Osteoblast (primary cell): ENCODE measurements around the gene PRKACA. TPM values are rescaled to one million over a fixed set of nuclear protein-coding genes. Genes with fewer than 3 reads are reported as not detected.

Experiments used
- DNase-seq: peaks from one replicate; pipeline ENCODE4 v3.0.0; 2011; ENCODE audit warnings: low spot score, mixed read lengths; ENCODE audit not compliant: insufficient read length; ENCODE audit errors: missing footprints
- H2AFZ ChIP-seq: 2 replicates; pipeline ENCODE4 v1.6.0; 2011; ENCODE audit warnings: mild to moderate bottlenecking, low read length
- H3K27ac ChIP-seq: 2 replicates; pipeline ENCODE4 v1.5.1; 2011; ENCODE audit warnings: mild to moderate bottlenecking, low read depth, low read length, moderate library complexity
- H3K27me3 ChIP-seq: 2 replicates; pipeline ENCODE4 v1.6.0; 2012; ENCODE audit warnings: mild to moderate bottlenecking, control low read depth, inconsistent platforms, low read length, moderate library complexity; ENCODE audit not compliant: insufficient read depth
- H3K36me3 ChIP-seq: 2 replicates; pipeline ENCODE4 v1.5.1; 2011; ENCODE audit warnings: mild to moderate bottlenecking, low read length, control low read depth, moderate library complexity; ENCODE audit not compliant: insufficient read depth
- H3K4me1 ChIP-seq: 2 replicates; pipeline ENCODE4 v1.5.1; 2011; ENCODE audit warnings: mild to moderate bottlenecking, low read length, control low read depth, moderate library complexity; ENCODE audit not compliant: insufficient read depth
- H3K4me2 ChIP-seq: 2 replicates; pipeline ENCODE4 v1.6.0; 2011; ENCODE audit warnings: mild to moderate bottlenecking, low read length; ENCODE audit not compliant: insufficient read depth
- H3K4me3 ChIP-seq: fragments of 200-600 bp; sonication (generic); 3 replicates; pipeline ENCODE4 v1.5.1; 2012; ENCODE audit warnings: mild to moderate bottlenecking, low read length, inconsistent platforms; ENCODE audit not compliant: insufficient read depth
- H3K79me2 ChIP-seq: 2 replicates; pipeline ENCODE4 v1.6.0; 2012; ENCODE audit warnings: mild to moderate bottlenecking, low read length, control low read depth, inconsistent platforms; ENCODE audit not compliant: insufficient read depth
- H3K9me3 ChIP-seq: 2 replicates; pipeline ENCODE4 v1.5.1; 2011; ENCODE audit warnings: low read depth, low read length, control low read depth
- H4K20me1 ChIP-seq: 2 replicates; pipeline ENCODE4 v1.6.0; 2012; ENCODE audit warnings: mild to moderate bottlenecking, low read length, control low read depth; ENCODE audit not compliant: insufficient read depth
- total RNA-seq: library from RNA; depleted of rRNA; stranded (reverse); fragments of >200 nt; gene quantifications from 2 replicates; pipeline ENCODE4 v1.2.3, GENCODE V29; 2012
- TF ChIP-seq, protein P1 (sequence below): IDR thresholded peaks from 2 replicates; pipeline ENCODE4 v1.5.1; 2011; ENCODE audit warnings: mild to moderate bottlenecking, low read depth, low read length, moderate library complexity; ENCODE audit errors: extremely low read depth

PRKACA gene
- total RNA-seq, 1 donor, result 45.6 TPM

DNA sequence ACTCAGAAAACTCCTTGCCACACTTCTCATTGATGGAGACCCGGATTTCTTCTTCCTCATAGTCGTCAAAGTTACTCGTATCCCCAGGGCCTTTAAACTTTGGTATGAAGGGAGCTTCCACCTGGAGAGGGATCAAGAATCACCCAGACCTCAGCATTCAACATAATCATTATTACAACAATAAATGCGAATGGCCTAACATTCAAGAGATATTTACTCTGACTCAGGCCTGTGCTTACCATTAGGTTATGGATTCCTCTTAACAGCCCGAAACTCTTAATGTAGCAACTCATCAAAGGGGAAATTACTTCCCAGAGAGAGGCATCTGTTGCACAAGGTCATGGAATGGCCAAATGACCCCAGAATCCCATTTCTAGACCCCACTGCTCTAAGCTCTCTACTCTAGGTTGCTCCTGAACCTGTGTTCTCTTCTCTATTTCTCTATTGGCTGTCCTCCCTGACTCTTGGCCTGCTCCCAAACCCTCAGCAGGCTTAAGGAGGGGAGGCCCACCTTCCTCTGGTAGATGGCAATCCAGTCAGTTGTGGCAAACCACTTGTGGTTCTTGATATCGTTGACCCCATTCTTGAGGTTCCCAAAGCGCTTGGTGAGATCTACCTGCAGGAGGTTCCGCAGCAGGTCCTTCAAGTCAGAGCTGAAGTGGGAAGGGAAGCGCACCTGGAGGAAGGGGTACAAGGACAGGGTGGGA lies 24.3 kb downstream of the PRKACA start:
- TF ChIP-seq, protein P1, sequence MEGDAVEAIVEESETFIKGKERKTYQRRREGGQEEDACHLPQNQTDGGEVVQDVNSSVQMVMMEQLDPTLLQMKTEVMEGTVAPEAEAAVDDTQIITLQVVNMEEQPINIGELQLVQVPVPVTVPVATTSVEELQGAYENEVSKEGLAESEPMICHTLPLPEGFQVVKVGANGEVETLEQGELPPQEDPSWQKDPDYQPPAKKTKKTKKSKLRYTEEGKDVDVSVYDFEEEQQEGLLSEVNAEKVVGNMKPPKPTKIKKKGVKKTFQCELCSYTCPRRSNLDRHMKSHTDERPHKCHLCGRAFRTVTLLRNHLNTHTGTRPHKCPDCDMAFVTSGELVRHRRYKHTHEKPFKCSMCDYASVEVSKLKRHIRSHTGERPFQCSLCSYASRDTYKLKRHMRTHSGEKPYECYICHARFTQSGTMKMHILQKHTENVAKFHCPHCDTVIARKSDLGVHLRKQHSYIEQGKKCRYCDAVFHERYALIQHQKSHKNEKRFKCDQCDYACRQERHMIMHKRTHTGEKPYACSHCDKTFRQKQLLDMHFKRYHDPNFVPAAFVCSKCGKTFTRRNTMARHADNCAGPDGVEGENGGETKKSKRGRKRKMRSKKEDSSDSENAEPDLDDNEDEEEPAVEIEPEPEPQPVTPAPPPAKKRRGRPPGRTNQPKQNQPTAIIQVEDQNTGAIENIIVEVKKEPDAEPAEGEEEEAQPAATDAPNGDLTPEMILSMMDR, result no peak
- H3K27me3 ChIP-seq, result no peaks in the 10 kb centered on the region
- peaks cover 6% of the 10 kb centered on the region for H3K4me1 ChIP-seq
- peaks cover 29% of the 10 kb centered on the region for H3K36me3 ChIP-seq
- DNase-seq, result peak; percentile 55
- H3K4me2 ChIP-seq, result no peak overlapping the region
- no peaks in the 10 kb centered on the region for H3K79me2 ChIP-seq
- peaks cover 11% of the 10 kb centered on the region for H4K20me1 ChIP-seq
- H3K9me3 ChIP-seq, result peaks cover 6% of the 10 kb centered on the region
- no peak overlapping the region for H3K27ac ChIP-seq
- H2AFZ ChIP-seq, result no peak overlapping the region
- no peak overlapping the region for H3K4me3 ChIP-seq

DNA sequence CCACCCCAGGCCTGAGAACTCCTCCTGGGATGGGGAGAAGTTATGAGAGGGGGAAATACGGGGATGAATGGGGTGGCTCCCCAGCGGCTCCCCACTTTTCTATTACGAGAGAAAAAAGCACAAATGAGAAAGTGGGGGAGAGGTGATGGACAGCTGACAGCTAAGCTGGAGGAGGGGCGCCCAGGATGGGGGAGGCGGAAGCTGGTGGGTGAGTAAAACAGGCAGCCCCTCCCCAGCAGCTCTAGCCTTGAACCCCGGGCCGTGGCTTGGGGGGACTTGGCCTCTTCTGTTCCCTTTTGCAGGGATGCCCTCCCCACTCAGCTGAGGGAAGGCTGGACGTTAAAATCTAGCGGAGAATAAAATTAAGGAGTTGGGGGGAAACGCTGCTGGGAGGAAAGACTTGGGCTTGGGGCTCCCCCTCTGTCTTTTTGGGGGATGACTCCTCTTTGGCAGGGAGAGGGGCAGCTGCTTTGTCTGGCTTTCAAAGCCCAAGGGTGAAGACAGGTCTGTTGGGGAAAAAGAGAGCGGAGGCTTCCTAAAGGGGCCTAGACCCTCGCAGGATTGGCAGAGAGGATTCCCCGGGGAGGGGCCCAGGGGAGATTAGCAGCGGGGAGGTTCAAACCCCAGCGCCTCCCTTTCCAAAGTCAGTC lies 25.6 kb downstream of the PRKACA start:
- TF ChIP-seq, protein P1, result no peak
- no peaks in the 10 kb centered on the region for H3K27me3 ChIP-seq
- peaks cover 6% of the 10 kb centered on the region for H3K4me1 ChIP-seq
- H3K27ac ChIP-seq, result peak overlapping the region; percentile 56
- peak overlapping the region; percentile 95 for H3K4me2 ChIP-seq
- H3K79me2 ChIP-seq, result no peaks in the 10 kb centered on the region
- H3K4me3 ChIP-seq, result peak overlapping the region; percentile 79
- H3K36me3 ChIP-seq, result peaks cover 25% of the 10 kb centered on the region
- no peak overlapping the region for H2AFZ ChIP-seq
- H3K9me3 ChIP-seq, result peaks cover 6% of the 10 kb centered on the region
- peaks cover 12% of the 10 kb centered on the region for H4K20me1 ChIP-seq
- DNase-seq, result peak; percentile 94

DNA sequence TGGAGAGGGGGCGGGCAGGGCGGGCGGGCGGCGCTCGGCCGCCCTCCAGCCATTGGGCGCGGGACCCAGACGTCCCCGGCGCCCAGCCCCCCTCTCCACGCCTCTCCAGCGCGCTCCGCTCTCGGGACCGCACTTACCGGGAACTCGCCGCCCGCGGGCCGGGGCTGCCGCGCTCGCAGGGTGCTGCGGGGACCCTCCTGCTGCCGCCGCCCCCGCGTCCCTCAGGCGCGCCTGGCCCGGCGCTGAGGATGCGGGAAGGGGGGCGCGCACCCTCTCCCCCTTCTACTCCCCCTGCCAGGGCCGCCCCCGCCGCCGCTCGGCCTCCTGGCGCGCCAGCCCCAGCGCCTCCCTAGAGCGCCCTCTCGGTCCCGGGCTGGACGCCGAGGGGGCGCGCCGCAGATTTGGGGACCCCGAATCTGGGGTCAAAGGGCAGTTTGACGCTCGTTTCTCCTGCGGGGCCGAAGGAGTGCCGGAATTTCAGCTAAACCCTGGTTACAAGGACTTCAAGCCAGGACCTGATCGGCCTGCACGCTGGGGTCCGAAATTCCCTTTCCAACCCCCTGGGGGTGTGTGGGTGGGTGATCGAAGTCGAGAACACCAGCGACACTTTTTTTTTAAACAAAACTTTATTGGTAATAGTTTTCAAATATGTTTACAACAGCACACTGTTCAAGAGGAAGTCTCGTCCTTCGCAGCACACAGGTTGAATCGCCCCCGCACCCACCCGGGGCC lies 26.3 kb downstream of the PRKACA start:
- Histone ChIP-seq H3K27me3 (no peaks in the 10 kb centered on the region), H3K4me1 (peaks cover 6% of the 10 kb centered on the region), H4K20me1 (peaks cover 12% of the 10 kb centered on the region), H3K27ac (peak overlapping the region; percentile 56), H2AFZ (peak overlapping the region; percentile 68), H3K4me3 (peak overlapping the region; percentile 79), H3K4me2 (peak overlapping the region; percentile 95), H3K9me3 (peaks cover 6% of the 10 kb centered on the region), H3K36me3 (peaks cover 18% of the 10 kb centered on the region), H3K79me2 (no peaks in the 10 kb centered on the region)
- DNase-seq, result peak; percentile 75
- TF ChIP-seq, protein P1, result no peak
